Omental fat pad (tissue), 4 donors: ENCODE measurements around the gene ATG9A. TPM values are rescaled to one million over a fixed set of nuclear protein-coding genes. Genes with fewer than 3 reads are reported as not detected.
A peak's percentile ranks its signal among the peaks of the same experiment; 100 is the strongest.

ENCODE experiments used
- ATAC-seq: fragments of 150-250 bp; one replicate; pipeline ENCODE4 v1.9.1; 2016; ENCODE audit warnings: mild to moderate bottlenecking, moderate library complexity; ENCODE audit not compliant: low FRiP score
- DNase-seq: peaks from one replicate; pipeline ENCODE4 v3.0.0-alpha.2; 2019; ENCODE audit warnings: low spot score
- total RNA-seq, 4 donors: library from RNA; depleted of rRNA; stranded (reverse); fragments of >200 nt; gene quantifications; one replicate each; pipeline ENCODE4 v1.1.0, GENCODE V29; 2016
- TF ChIP-seq, protein P1 (sequence below), 3 donors: fragments of 450-650 bp; IDR thresholded peaks; one replicate each; pipeline ENCODE4 v1.5.1; 2016 to 2017; ENCODE audit warnings: antibody characterized with exemption in 3 of 3, mild to moderate bottlenecking in 3 of 3, moderate library complexity in 2 of 3

The ATG9A gene
- total RNA-seq, 4 donors from 2014 or later, result 24.4 to 52.2 (median 38.6) TPM

DNA sequence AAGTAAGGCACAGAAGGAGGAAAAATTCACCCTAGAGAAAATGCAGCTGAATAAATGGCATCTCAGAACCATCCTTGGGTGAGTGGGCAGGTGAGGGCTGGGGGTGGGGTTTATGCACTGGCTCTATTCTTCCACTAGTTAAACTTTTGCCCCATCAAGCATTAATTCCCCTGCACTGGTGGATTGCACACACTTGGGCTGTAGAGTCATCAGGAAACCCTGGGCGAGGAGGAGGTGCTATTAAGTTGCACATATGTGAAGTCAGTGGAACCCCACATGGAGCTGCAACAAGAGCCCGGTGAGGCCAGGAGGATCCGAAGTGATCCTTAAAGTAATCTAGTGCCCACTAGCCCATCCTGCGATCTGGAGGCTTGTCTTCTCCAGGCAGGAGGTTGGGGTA, 42.9 kb upstream of the ATG9A start:
- ATAC-seq (no peak), DNase-seq (no peak)
- TF ChIP-seq, protein P1, sequence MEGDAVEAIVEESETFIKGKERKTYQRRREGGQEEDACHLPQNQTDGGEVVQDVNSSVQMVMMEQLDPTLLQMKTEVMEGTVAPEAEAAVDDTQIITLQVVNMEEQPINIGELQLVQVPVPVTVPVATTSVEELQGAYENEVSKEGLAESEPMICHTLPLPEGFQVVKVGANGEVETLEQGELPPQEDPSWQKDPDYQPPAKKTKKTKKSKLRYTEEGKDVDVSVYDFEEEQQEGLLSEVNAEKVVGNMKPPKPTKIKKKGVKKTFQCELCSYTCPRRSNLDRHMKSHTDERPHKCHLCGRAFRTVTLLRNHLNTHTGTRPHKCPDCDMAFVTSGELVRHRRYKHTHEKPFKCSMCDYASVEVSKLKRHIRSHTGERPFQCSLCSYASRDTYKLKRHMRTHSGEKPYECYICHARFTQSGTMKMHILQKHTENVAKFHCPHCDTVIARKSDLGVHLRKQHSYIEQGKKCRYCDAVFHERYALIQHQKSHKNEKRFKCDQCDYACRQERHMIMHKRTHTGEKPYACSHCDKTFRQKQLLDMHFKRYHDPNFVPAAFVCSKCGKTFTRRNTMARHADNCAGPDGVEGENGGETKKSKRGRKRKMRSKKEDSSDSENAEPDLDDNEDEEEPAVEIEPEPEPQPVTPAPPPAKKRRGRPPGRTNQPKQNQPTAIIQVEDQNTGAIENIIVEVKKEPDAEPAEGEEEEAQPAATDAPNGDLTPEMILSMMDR (IDR thresholded peaks at IDR 0.05), result no peak

DNA sequence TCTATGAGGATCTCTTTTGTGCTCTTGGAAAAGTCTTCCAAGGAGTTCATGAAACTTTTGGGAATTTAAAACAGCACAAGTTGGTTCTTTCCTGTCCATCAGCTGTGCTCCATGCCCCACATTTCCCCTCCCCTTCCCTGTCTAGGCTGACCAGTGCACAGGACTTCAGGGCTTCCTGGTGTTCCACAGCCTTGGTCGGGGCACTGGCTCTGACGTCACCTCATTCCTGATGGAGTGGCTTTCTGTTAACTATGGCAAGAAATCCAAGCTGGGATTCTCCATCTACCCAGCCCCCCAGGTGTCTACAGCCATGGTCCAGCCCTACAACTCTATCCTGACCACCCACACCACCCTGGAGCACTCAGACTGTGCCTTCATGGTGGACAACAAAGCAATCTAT, 41.6 kb upstream of the ATG9A start:
- no peak for DNase-seq
- ATAC-seq, result no peak
- TF ChIP-seq, protein P1 (IDR thresholded peaks at IDR 0.05), result no peak

DNA sequence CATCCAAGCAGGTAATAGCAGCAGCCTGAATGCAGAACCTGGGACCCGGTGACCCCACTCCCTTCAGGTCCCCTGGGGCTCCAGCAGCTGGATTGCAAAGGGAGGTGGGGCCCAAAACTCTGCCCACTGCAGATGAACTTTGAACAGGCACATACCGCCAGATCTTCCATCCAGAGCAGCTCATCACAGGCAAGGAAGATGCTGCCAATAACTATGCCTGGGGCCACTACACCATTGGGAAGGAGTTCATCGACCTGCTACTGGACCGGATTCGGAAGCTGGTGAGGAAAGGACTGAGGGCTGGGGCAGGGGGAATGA, 40.6 kb upstream of the ATG9A start:
- TF ChIP-seq, protein P1 (IDR thresholded peaks at IDR 0.05), result no peak
- no peak for DNase-seq
- ATAC-seq, result no peak

DNA sequence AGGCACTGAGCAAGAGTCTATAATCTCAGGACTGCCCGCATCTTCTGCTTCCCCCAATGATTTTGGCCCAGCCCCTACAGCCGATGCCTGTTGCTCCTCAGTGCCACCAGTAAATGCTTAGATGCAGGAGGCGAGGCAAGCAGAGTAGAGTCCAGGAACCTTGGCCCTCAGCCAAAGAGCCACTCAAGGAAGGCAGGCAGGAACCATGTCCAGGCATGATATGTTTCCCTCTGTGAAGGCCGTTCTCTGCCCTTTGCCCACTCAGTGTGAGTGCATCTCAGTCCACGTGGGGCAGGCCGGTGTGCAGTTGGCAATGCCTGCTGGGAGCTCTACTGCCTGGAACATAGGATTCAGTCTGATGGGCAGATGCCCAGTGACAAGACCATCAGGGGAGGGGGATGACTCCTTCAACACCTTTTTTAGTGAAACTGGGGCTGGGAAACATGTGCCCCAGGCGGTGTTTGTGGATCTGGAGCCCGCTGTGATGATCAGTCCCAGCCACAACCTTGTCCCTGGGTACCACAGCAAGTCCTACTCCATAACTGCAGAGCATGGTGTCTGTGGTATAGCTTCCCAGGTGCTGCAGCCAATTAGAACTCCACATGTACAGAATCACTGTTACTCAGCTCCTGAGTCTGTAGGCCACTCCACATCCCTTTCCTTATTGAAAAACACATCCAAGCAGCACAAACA, 40.1 kb upstream of the ATG9A start:
- DNase-seq (no peak), ATAC-seq (no peak)
- TF ChIP-seq, protein P1 (IDR thresholded peaks at IDR 0.05), result no peak

DNA sequence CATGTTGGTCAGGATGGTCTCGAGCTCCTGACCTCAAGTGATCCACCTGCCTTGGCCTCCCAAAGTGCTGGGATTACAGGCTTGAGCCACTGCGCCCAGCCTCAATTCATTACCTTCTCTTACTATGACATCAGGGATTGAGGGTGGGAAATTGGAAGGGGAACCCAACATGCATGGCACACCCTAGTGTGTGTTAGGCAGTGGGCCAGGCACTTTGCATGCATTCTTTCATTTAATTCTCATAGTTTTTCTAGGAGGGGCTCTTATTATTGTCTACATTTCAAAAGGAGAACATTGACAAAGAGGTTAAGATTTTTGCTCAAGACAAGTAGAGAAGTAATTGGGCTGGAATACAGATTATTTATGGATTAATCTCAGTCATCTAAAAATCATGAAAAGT, 38.9 kb upstream of the ATG9A start:
- DNase-seq (no peak), ATAC-seq (no peak)
- TF ChIP-seq, protein P1 (IDR thresholded peaks at IDR 0.05), result no peak

DNA sequence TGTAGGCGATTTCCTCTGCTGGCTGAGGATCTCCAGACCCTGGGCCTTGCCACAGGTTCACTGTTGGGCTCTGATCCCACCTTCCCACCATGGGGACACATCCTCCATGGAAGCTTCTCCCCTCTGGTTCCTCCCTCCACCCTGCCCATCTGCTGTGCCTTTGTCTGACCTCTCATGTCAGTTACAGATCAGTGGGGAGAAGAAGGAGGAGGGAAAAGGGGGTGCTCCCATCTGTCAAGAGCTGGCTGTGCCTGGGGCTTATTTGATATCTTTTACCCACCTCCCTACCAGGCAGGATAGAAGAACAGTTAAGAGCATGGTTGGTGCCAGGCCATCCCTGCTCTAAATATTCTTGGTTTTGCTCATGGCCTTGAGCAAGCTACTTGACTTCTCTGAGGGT, 37.5 kb upstream of the ATG9A start:
- TF ChIP-seq, protein P1 (IDR thresholded peaks at IDR 0.05), result no peak
- DNase-seq, result no peak
- ATAC-seq, result no peak

DNA sequence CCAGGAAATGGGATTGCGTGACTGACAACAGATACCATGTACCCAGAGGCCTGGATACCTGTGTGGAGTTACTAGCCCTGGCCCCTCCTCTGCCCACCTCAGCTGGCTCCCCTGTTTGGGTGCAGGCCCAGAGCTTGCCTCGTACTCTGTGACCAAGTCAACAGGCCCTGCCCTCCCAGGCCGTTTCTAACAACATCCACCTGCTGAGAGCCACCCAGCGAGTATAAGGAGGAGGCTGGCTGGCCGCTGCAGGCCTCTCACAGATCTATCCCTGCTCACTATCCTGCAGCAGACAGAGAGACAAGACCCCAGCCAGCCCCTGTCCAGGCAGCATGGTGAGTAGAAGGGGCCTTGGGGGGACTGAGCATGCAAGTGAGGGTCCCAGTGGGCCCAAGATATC, 36.8 kb upstream of the ATG9A start:
- TF ChIP-seq, protein P1 (IDR thresholded peaks at IDR 0.05), result no peak
- DNase-seq (no peak), ATAC-seq (peak; percentile 23)
